Inferior parietal cortex (tissue), 1 donor: ENCODE measurements around the gene EIF4E1B.

Source experiments
- DNase-seq: peaks from one replicate; pipeline ENCODE4 v3.0.0-alpha.2; 2016; ENCODE audit errors: extremely low spot score

The EIF4E1B gene

GRCh38 chr5:176691524-176691923 lies 61.0 kb downstream of the EIF4E1B start:
- DNase-seq: no peak

DNA sequence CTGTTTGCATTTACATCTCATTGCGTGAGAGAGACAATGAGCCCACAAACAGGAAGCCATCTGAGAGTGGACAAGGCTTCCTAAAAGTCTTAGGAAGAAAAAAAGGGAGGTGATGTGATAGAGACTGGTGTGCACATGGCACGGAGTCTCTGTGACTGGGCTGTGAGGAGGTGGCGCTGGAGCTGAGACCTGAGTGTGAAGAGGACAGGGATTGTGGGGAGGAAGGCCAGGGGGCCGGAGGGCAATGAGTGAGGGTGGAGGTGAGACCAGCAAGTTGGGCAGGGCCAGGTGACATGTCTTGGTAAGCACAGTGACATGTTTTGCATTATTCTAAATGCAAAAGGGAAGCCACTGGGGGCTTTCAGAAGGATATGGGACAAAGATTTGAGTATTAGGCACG lies 61.9 kb downstream of the EIF4E1B start:
- no peak for DNase-seq

GRCh38 chr5:176692839-176693476 lies 62.5 kb downstream of the EIF4E1B start:
- no peak for DNase-seq

- DNase-seq: no peak
Measured at GRCh38 chr5:176693477-176693851, 63.0 kb downstream of the EIF4E1B start.

DNA sequence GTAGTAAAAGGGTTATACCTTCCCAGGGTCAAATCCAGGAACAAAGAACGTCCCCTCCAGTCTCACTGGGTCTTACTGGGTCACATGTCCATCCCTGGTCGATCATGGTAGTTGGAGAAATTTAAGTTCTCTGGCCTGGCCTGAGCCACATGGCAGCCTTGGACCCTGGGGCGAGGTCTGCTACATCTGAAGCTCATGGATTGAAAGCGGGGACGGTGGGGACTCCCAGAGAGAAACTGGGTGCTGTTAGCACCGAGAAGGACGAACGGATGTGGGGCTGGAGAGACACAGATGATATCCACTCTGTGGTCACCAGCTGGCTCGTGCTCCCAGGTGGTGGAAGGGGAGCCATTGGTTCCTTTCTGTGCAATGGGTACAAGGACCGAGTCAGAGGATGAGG lies 63.7 kb downstream of the EIF4E1B start:
- DNase-seq: no peak

DNA sequence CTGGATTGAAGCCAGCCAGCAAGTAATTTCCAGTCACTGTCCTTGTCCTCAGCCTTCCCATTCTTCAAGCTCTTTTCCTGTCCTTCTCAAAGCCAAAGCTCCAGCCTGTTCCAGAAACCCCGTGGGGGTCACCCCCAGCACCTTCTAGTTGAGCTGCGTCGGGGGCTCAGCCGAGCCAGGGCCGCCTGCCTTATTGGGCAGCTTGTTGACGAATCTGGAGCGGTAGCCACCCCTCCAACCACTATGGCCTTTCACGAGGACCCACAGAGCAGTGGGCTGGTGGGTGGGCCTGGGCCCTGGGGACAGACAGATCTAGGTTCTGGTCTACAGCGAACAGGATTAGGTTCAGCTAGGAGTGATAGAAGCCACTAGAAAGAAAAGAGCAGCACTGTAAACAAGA lies 64.2 kb downstream of the EIF4E1B start:
- DNase-seq: no peak

DNA sequence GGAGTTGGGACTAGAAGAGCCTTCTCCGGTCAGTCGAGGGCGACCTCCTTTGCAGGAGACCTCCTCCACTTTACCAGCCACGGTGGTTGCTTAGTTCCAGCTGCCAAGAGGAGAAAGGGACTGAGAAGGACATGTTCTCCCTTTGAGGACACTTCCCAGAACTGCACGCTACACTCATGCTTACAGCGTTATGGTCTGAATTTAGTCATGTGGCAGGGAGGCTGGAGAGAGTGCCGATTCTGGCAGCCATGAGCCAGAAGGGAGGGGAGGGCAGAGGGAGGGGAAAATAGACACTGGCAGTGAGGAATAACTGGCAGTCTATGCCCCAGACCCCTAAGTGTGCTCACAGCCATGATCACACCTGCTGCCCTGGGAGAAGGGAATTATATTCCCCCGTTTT lies 64.6 kb downstream of the EIF4E1B start:
- DNase-seq: no peak
